Neural crest cell (in vitro differentiated cells): Measurements from ENCODE around the gene CSNK1G1. TPM values are rescaled to one million over a fixed set of nuclear protein-coding genes. Genes with fewer than 3 reads are reported as not detected.

Experiments
- DNase-seq: peaks from one replicate; pipeline ENCODE4 v3.0.0; 2021; ENCODE audit warnings: low read depth, mixed read lengths, low spot score
- H3K27ac Mint-ChIP-seq: one replicate; pipeline ENCODE4 v1.8.0; 2021; ENCODE audit warnings: mild to moderate bottlenecking, mixed read lengths; ENCODE audit not compliant: unreplicated experiment
- H3K27me3 Mint-ChIP-seq: 2 replicates; pipeline ENCODE4 v1.8.0; 2021; ENCODE audit warnings: low read depth, mild to moderate bottlenecking, mixed read lengths
- H3K36me3 Mint-ChIP-seq: 2 replicates; pipeline ENCODE4 v1.8.0; 2021; ENCODE audit warnings: low read depth, mild to moderate bottlenecking, mixed read lengths
- H3K4me1 Mint-ChIP-seq: 2 replicates; pipeline ENCODE4 v1.8.0; 2021; ENCODE audit warnings: mixed read lengths
- H3K4me3 Mint-ChIP-seq: one replicate; pipeline ENCODE4 v1.8.0; 2021; ENCODE audit warnings: mild to moderate bottlenecking, mixed read lengths
- H3K9me3 Mint-ChIP-seq: 2 replicates; pipeline ENCODE4 v1.8.0; 2021; ENCODE audit warnings: mixed read lengths
- total RNA-seq: library from RNA; stranded (reverse); gene quantifications from 2 replicates; pipeline ENCODE4 v1.2.1, GENCODE V29; 2021
- TF ChIP-seq, protein P1 (sequence below): fragments of 200-600 bp; sonication (generic); conservative IDR thresholded peaks from 2 replicates; pipeline ENCODE4 v1.5.0; 2021; ENCODE audit warnings: antibody characterized with exemption, mild to moderate bottlenecking

Gene CSNK1G1
- total RNA-seq, 1 donor from 2014 or later, result 15.5 TPM

DNA sequence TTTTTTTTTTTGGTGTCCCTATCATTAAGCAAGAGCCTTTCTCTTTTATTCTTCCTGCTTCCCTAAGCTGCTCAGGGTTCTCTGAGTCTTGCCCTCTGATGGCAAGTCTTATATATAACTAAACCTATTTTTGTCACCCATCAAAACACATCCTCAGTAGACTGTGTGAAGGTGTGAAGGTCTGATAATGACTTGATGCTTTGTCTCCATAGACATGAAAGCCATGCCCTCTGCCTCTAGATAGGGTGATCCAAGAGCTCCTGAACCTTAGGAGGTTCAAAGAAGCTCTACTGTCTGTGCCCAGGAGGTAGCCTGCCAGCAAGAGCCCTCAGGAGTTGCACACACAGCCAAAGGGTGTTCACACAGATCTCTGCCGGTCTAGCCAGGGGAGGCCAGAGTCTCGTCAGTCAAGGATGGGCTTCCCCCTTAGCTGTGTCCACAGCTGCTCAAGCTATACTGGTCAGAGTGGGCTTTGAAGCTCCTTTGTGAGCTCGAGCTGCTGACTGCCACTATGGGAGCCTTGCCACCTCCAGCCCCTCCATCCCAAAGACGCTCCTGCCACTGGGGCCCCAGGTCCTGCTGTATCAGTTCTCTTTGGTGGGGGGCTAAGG, 217.5 kb downstream of the CSNK1G1 start:
- DNase-seq, result no peak
- TF ChIP-seq, protein P1, sequence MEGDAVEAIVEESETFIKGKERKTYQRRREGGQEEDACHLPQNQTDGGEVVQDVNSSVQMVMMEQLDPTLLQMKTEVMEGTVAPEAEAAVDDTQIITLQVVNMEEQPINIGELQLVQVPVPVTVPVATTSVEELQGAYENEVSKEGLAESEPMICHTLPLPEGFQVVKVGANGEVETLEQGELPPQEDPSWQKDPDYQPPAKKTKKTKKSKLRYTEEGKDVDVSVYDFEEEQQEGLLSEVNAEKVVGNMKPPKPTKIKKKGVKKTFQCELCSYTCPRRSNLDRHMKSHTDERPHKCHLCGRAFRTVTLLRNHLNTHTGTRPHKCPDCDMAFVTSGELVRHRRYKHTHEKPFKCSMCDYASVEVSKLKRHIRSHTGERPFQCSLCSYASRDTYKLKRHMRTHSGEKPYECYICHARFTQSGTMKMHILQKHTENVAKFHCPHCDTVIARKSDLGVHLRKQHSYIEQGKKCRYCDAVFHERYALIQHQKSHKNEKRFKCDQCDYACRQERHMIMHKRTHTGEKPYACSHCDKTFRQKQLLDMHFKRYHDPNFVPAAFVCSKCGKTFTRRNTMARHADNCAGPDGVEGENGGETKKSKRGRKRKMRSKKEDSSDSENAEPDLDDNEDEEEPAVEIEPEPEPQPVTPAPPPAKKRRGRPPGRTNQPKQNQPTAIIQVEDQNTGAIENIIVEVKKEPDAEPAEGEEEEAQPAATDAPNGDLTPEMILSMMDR, result no peak
- H3K4me3 Mint-ChIP-seq, result no peak overlapping the region
- H3K36me3 Mint-ChIP-seq, result peaks cover 13% of the 10 kb centered on the region
- no peaks in the 10 kb centered on the region for H3K9me3 Mint-ChIP-seq
- peaks cover 15% of the 10 kb centered on the region for H3K4me1 Mint-ChIP-seq
- H3K27ac Mint-ChIP-seq, result no peak overlapping the region
- H3K27me3 Mint-ChIP-seq, result no peaks in the 10 kb centered on the region

GRCh38 chr15:64137226-64137833, 218.6 kb downstream of the CSNK1G1 start:
- H3K9me3 Mint-ChIP-seq, result no peaks in the 10 kb centered on the region
- H3K4me1 Mint-ChIP-seq, result peaks cover 24% of the 10 kb centered on the region
- H3K27me3 Mint-ChIP-seq, result no peaks in the 10 kb centered on the region
- TF ChIP-seq, protein P1, result no peak
- peaks cover 20% of the 10 kb centered on the region for H3K36me3 Mint-ChIP-seq
- H3K4me3 Mint-ChIP-seq, result no peak overlapping the region
- no peak overlapping the region for H3K27ac Mint-ChIP-seq
- DNase-seq, result no peak

GRCh38 chr15:64136347-64136746, 219.6 kb downstream of the CSNK1G1 start:
- Mint-ChIP-seq H3K9me3 (no peaks in the 10 kb centered on the region), H3K4me3 (no peak overlapping the region), H3K4me1 (peaks cover 17% of the 10 kb centered on the region), H3K36me3 (peaks cover 16% of the 10 kb centered on the region), H3K27ac (no peak overlapping the region), H3K27me3 (no peaks in the 10 kb centered on the region)
- TF ChIP-seq, protein P1, result no peak
- DNase-seq, result no peak

GRCh38 chr15:64134345-64134829, 221.6 kb downstream of the CSNK1G1 start:
- no peak for DNase-seq
- TF ChIP-seq, protein P1, result no peak
- H3K27me3 Mint-ChIP-seq, result no peaks in the 10 kb centered on the region
- H3K27ac Mint-ChIP-seq, result no peak overlapping the region
- H3K9me3 Mint-ChIP-seq, result no peaks in the 10 kb centered on the region
- peaks cover 11% of the 10 kb centered on the region for H3K4me1 Mint-ChIP-seq
- peaks cover 18% of the 10 kb centered on the region for H3K36me3 Mint-ChIP-seq
- no peak overlapping the region for H3K4me3 Mint-ChIP-seq

DNA sequence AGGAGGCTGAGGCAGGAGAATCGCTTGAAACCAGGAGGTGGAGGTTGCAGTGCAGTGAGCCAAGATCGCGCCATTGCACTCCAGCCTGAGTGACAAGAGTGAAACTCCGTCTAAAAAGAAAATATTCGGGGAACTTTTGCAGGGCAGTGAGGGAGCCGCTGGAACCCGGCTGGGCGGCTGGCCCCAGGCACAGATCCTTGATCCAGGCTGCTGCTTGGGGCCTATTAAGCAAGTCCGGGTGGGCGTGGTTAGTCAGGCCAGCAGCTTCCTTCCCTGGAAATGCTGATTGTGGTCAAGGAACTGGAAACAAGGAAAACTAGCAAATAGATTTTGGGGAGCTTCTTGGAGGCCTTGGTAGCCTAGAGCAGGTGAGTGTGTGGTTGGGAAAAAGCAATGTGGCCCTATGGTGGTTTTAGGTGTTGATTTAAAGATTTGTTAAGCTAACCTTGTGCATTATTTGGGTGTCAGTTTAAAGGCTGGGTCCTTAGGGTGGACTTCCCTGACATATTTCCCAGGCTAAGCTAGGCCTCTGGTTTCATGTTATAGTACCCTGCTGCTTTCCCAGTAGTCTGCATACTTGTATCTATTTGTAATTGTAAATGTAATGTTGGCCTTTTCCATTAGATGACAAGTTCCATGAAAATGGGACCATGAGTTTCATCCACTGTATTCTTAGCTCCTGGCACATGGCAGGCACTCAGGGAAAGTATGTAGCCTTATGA, 222.2 kb downstream of the CSNK1G1 start:
- H3K27me3 Mint-ChIP-seq, result no peaks in the 10 kb centered on the region
- peaks cover 18% of the 10 kb centered on the region for H3K36me3 Mint-ChIP-seq
- TF ChIP-seq, protein P1, result no peak
- no peak overlapping the region for H3K4me3 Mint-ChIP-seq
- DNase-seq, result no peak
- peaks cover 11% of the 10 kb centered on the region for H3K4me1 Mint-ChIP-seq
- no peaks in the 10 kb centered on the region for H3K9me3 Mint-ChIP-seq
- no peak overlapping the region for H3K27ac Mint-ChIP-seq
